ENCODE results near the gene LITAFD.
A peak's percentile ranks its signal among the peaks of the same experiment; 100 is the strongest.
"Not testable (repeated sequence)": the region's sequence is repeated elsewhere in the genome, so short reads cannot be mapped to it uniquely, and the experiment has no call there.

Gene LITAFD

GRCh38 chr16:8882041-8882617 lies at the start of gene LITAFD:
LITAFD (plus strand) TSS chr16:8882351; CDS start chr16:8884356, 2,005 bp downstream.
- no peak for DNase-seq

- peak in 1 of 2 experiments; percentile 26 for DNase-seq
Observed at GRCh38 chr16:8832717-8833105, 49.4 kb upstream of the LITAFD start.

- peak in 1 of 2 experiments; percentile 53 for DNase-seq
Observed at GRCh38 chr16:8836797-8837196, 45.4 kb upstream of the LITAFD start.

- DNase-seq, result not testable (repeated sequence)
Observed at GRCh38 chr16:8837594-8837993, 44.6 kb upstream of the LITAFD start.

GRCh38 chr16:8842016-8842415 lies 40.1 kb upstream of the LITAFD start:
- peak; percentile 73 to 88 for DNase-seq

GRCh38 chr16:8843296-8843695 lies 38.9 kb upstream of the LITAFD start:
- not testable (repeated sequence) for DNase-seq

GRCh38 chr16:8845699-8846298 lies 36.4 kb upstream of the LITAFD start:
- no peak for DNase-seq

- no peak for DNase-seq
Observed at GRCh38 chr16:8846401-8846932, 35.7 kb upstream of the LITAFD start.

GRCh38 chr16:8847145-8847544 lies 35.0 kb upstream of the LITAFD start:
- DNase-seq, result no peak

- DNase-seq, result no peak
Observed at GRCh38 chr16:8847623-8848022, 34.5 kb upstream of the LITAFD start.

GRCh38 chr16:8848231-8848938 lies 33.8 kb upstream of the LITAFD start:
- peak in 1 of 2 experiments; percentile 16 for DNase-seq

GRCh38 chr16:8848939-8849391 lies 33.2 kb upstream of the LITAFD start:
- DNase-seq, result no peak

- no peak for DNase-seq
Observed at GRCh38 chr16:8849411-8850011, 32.6 kb upstream of the LITAFD start.

- DNase-seq, result no peak
Observed at GRCh38 chr16:8850279-8850885, 31.8 kb upstream of the LITAFD start.

GRCh38 chr16:8851761-8852403 lies 30.3 kb upstream of the LITAFD start:
- DNase-seq, result no peak

GRCh38 chr16:8852534-8852933 lies 29.6 kb upstream of the LITAFD start:
- no peak for DNase-seq

- no peak for DNase-seq
Observed at GRCh38 chr16:8853150-8853549, 29.0 kb upstream of the LITAFD start.

- DNase-seq, result no peak
Observed at GRCh38 chr16:8853611-8854010, 28.5 kb upstream of the LITAFD start.

- no peak for DNase-seq
Observed at GRCh38 chr16:8854298-8854948, 27.7 kb upstream of the LITAFD start.

GRCh38 chr16:8855051-8855786 lies 26.9 kb upstream of the LITAFD start:
- no peak for DNase-seq

GRCh38 chr16:8855972-8856371 lies 26.2 kb upstream of the LITAFD start:
- no peak for DNase-seq
